COR-L47 (cell line): ENCODE data around the gene RASL11A.
A peak's percentile ranks its signal among the peaks of the same experiment; 100 is the strongest.
"Not testable (repeated sequence)": the region's sequence is repeated elsewhere in the genome, so short reads cannot be mapped to it uniquely, and the experiment has no call there.

ENCODE experiments used
- DNase-seq: peaks from one replicate; lab custom pipeline; 2025; lab: John Stamatoyannopoulos, UW

RASL11A gene, protein sequence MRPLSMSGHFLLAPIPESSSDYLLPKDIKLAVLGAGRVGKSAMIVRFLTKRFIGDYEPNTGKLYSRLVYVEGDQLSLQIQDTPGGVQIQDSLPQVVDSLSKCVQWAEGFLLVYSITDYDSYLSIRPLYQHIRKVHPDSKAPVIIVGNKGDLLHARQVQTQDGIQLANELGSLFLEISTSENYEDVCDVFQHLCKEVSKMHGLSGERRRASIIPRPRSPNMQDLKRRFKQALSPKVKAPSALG

DNA sequence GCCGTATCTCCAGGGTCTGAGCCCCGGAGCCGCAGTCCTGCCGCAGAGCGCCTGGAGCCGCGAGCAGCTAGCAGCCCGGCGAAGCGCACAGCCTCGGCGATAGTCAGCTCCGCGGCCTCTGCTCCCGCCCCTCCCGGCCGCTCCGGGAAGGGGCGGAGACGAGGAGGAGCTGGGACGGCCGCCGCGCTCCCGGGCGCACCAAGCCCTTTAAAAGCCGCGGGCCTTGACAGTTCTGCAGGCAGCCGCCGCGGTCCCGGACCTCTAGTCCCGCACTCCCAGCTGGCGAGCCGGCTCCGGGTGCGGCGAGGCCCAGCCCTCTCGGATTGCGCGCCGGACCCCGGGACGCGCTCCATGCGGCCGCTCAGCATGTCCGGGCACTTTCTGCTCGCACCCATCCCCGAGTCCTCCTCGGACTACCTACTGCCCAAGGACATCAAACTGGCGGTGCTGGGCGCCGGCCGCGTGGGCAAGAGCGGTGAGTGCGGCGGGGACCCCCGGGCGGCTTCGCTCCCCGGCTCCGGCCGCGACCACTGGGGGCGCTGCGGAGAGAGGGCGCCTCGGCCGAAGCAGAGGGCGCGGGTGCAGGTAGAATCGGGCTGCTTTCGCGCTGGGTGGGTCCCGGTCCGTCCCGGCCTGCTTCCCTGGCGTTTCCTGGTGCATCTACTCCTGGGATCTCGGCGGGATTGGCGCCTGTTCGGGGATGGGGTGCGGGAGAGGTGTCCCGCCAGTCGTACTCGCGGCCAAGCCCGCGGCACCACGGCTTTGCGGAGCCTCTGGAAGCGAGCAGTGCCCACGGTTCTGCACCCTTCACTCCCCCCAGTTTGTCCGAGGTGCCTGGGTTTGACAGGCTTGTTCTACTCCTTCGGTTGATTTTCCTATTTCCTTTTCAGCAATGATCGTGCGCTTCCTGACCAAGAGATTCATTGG is at the start of gene RASL11A:
RASL11A (plus strand) TSS at position 237 of the 927 bp plus-strand sequence; CDS start at position 352, 115 bp downstream.
- DNase-seq: peak; percentile 51

- not testable (repeated sequence) for DNase-seq
Measured at GRCh38 chr13:27222100-27222499, 48.5 kb upstream of the RASL11A start.

DNA sequence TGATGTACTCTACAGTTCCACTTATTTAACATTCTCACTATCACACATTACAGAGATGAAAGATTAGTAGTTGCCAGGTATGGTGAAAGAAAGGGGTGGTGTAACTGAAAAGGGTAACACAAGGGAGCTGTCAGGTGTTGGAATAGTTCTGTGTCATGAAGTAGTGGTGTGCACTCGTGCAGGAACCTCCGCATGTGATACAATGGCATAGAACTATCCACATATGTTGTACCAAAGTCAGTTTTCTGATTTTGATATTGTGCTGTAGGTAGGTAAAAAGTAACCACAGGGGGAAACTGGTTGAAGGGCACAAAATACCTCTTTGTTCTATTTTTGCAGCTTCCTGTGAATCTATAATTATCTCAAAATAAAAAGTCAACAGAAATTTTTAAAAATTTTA is 43.6 kb upstream of the RASL11A start:
- no peak for DNase-seq

DNA sequence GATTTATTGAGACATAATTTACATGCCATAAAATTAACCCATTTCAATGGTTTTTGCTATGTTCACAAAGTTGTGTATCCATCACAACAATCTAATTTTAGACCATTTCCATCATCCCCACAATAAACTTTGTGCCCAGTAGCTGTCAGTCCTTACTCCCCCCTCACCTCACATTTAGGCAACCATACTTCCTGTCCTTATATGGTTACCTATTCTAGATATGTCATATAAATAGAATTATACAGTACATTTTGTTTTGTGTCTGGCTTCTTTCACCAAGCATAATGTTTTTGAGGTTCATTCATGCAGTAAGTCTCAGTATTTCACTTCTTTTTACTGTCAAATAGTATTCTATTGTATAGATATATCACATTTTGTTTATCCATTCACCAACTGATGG is 42.5 kb upstream of the RASL11A start:
- no peak for DNase-seq

DNA sequence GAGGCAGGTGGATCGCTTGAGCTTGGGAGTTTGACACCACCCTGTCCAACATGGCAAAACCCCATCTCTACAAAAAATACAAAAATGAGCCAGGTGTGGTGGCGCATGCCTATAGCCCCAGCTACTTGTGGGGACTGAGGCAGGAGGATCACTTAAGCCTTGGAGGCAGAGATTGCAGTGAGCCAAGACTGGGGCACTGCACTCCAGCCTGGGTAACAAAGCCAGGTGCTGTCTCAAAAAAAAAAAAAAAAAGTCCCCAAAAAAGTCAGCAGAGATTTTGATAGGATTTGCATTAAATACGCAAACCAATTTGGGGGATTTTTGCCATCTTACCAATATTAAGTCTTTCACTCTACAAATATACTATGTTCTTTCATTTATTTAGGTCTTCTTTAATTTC is 41.0 kb upstream of the RASL11A start:
- DNase-seq: no peak

- no peak for DNase-seq
Measured at GRCh38 chr13:27233964-27234363, 36.7 kb upstream of the RASL11A start.

- DNase-seq: no peak
Measured at GRCh38 chr13:27236478-27236877, 34.2 kb upstream of the RASL11A start.

- no peak for DNase-seq
Measured at GRCh38 chr13:27242702-27243101, 27.9 kb upstream of the RASL11A start.

DNA sequence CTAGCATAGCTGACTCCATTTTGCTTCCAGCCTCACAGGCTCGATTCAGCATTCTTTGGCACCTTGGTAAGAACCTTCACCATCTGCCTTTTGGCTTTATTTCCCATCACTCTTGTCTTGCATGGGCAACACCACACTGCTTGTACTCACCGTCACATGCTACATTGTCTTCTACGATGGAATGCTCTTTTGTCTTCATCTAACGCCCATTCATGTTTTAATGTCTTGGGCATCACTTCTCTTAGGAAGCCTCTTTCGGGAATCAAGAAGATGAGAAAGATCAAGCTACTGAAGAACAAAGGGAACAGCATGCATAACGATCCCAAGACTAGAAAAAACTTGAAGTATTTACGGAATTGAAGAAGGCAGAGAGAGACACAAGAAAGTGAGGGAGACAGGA is 25.0 kb upstream of the RASL11A start:
- DNase-seq: no peak

- no peak for DNase-seq
Measured at GRCh38 chr13:27250833-27251165, 19.8 kb upstream of the RASL11A start.

DNA sequence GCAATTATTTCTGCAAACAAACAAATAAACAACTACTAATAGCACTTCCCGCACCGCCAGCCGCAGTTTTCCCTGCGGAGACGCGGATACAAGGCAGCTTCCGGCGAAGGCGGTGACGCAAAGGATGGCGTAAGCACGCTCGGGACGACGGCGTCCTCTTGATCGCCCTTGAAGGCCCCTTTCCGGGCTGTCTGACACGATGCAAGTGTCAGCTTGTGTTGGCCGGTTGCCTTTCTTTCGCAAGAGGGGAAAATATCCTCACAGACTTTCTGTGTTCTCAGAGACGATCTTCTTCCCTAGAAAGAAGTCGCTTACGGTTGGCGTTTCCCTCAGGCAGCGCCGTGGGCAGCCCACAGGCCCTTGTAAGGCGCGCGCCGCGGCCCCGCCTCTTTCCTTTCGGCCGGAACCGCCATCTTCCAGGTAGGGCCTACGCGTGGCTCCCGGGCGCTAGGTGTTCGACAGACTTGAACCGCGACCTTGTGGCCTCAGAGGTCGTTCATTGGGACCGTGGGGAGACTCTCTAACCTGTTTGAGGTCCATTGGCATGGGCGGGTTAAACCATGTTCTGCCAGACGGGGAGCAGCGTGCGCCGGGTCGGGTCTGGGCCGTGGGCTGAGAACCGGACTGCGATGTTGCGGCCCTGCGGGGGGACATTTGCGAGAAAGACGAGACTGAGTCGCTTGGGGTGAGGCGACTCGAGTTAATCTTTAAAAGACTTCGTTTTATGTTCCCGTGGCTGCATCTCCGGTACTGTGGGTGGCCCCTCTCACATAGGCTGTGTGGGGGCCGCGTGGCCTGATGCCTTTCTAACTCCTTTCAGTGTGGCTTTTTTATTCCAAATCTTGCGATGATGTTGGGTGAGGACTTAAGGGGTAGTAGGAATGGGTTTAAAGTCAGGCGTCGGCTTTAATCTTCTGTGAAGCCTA is 19.2 kb upstream of the RASL11A start, which contains the start of gene RPL21:
RPL21 (plus strand) TSS at position 393 of the 926 bp plus-strand sequence. CDS start 2,219 bp downstream, outside the sequence.
- peak; percentile 95 for DNase-seq

DNA sequence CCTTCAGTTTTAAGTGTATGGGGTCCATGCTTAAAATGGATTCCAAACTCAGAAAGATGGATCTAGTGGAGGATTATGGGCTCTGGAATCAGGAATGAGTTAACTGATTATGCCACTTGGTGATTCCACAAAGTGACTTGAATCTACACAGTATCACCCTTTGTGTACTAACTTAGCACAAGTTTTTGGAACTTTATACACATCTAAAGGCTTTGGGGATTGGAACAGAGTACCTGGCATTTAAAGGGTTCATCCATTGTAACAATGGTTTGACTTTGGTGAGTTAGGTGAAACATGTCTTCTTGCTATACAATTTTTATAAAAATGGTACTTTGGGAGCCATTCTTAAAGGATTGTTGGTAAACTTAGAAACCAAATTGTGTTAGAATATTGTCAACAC is 18.2 kb upstream of the RASL11A start:
- DNase-seq: no peak

- DNase-seq: no peak
Measured at GRCh38 chr13:27257233-27257568, 13.4 kb upstream of the RASL11A start.

DNA sequence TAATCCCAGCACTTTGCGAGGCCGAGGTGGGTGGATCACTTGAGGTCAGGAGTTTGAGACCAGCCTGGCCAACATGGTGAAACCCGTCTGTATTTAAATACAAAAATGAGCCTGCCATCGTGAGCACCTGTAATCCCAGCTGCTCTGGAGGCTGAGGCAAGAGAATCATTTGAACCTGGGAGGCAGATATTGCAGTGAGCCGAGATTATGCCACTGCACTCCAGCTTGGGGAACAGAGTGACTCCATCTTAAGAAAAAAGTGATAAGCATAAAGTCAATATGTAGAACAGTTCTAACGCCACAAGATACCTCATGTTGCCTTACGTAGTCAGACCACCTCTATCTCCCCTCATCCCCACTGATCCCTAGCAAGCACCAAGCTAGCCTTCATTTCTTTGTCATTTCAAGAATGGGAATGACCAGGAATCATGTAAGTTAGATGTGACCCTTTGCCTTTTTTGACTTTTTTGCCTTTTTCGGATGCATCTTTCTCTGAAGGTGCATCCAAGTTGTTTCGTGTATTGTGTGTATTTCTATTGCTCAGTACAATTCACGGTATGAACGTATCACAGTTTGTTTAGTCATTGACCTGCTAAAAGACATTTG is 12.9 kb upstream of the RASL11A start:
- no peak for DNase-seq

GRCh38 chr13:27258637-27259386 is 11.8 kb upstream of the RASL11A start:
- DNase-seq: no peak

DNA sequence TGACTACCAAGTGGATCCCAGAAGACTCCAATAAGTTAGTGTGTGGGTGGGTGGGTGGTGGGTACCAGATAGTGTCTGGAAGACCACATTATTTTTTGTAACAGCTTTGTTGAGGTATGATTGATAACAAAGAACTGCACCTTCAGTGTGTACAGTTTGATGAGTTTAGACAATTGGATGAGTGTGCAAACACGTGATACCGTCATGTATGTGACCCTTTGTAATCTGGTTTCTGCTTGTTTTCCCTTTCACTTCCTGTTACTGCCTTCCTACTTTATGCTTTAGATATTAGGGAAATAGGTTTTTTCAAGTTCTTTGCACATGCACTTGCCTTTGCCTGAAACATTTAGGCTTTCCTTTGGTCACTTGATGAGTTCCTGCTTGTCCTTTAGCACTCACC is 10.8 kb upstream of the RASL11A start:
- no peak for DNase-seq

DNA sequence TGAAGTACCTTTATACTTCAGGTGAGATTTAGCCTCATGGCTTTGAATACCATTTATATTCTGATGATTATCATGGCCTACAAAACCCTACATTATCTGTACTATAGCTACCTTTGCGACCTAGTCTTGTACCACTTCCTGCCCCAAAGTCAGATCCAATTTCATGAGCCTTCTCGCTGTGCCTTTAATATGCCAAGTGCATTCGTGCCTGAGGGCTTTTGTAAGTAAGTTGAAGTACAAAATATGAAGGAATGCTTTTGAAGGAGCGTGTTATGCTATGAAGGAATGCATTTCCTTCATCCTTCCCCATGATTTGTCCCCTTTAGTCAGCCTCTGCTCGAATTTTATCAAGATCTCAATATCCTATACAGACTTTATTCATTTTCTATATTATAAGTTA is 9.2 kb upstream of the RASL11A start:
- no peak for DNase-seq

DNA sequence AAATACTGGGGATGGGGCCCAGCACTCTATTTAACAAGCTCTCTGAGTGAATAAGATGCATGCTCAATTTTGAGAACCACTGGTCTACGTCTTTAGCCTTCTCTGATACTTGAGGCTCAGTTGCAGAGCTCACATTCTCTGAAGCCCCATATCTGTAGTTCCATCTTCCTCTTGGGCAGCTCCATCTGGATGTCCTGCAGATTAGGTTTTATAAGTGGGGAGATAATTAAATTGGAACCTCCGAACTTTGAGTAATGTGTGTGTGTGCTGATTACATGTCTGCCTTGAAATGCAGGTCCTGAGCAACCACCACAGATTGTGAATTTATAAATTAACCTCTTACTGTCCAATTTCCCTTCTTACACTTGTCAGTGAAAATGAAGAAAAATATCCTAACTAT is 7.2 kb upstream of the RASL11A start:
- DNase-seq: no peak

GRCh38 chr13:27264181-27264580 is 6.4 kb upstream of the RASL11A start:
- peak; percentile 34 for DNase-seq

DNA sequence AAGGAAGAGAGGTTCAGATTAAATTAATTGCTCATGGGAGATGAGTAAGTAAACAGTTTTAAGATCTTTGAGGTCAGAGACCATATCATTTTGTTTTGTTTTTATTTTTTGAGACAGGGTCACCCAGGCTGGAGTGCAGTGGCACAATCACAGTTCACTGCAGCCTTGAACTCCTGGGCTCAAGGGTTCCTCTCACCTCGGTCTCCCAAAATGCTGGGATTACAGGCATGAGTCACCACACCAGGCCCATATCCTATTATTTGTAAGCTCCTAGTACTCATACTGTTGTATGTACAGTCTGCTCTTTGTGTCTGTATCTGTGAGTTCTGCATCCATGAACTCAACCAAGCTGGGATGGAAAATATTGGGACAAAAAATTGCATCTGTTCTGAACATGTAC is 6.0 kb upstream of the RASL11A start:
- DNase-seq: no peak

GRCh38 chr13:27266917-27267316 is 3.7 kb upstream of the RASL11A start:
- no peak for DNase-seq
